NK-92 (cell line): ENCODE data around the gene NEK8.
A peak's percentile ranks its signal among the peaks of the same experiment; 100 is the strongest.

Experiments
- DNase-seq: peaks from one replicate; lab custom pipeline; 2025; ENCODE audit not compliant: unreplicated experiment; lab: John Stamatoyannopoulos, UW

Gene NEK8

DNA sequence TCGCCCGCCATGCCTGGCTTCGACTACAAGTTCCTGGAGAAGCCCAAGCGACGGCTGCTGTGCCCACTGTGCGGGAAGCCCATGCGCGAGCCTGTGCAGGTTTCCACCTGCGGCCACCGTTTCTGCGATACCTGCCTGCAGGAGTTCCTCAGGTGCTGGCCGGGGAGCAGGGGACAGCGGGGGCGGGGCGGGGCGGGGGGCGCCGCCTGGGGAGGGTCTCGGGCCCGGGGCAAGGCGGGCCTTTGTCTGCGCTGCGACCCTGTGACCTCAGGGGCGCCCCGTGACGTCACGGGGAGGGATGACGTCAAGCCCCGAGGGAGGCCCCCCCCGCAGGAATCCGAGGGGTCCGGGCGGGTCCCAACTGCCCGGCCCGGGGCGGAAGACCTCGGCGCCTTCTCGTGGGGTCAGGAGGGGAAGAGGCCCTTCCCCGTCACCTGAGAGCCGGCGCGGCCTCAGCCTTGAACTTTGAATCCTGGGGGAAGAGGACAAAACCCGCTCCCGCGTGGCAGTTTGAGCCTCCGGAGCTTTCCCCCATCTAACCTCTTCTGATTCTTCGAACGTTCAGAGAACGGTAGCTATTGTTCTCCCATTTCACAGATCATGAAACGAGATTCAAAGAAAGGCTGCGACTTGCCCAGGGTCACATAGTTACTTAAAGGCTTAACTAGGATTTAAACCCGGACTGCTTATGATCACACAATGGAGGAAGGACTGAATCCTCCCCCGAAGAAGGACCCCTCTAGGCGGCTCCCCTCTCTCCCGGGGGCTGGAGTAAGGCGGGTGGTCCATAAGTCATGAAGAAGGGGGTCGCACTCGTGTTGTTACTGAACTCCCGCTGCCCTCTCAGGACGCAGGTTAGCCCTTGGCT is 15.8 kb downstream of the NEK8 start:
- DNase-seq: no peak

DNA sequence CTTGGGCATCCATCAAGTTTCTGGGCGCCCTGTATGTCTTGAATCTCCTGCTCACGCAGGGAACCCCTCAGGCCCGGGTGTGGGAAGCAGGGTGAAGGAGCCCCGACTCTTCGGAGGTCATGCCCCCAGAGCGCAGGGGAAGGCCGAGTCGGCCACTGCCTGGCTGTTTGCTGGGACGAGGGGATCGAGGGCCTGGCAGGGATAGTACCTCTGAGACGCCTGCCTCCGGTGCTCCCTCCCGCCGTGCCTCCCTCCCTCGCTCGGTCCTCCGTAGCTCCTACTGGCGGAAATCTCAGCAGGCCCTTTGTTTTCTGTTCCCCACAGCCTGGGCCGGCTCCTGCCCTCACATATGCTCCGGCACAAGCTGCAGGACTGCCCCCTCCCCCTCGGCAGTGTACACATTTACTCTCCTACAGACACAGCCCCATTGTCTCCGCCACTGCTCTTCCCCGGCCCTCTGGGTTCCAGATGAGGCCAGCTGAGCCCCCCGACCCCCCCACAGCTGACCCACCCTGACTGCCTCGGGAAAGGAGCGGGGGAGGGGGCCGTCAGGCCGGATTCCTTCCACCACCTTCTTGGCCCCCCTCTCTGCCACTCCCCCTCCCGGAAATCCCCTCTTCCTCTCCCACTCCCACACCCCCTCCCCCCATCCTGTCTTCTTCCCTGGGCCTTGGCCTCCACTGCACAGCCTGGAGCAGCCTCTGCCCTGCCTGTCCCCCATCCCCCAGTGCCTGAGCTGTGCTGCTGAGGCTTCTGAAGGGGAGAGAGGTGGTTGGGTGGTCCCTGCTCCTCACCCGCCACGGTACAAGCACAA is 16.6 kb downstream of the NEK8 start:
- DNase-seq: no peak

GRCh38 chr17:28745786-28746411 is 17.3 kb downstream of the NEK8 start:
- DNase-seq: no peak

- DNase-seq: no peak
Measured at GRCh38 chr17:28746611-28747050, 18.0 kb downstream of the NEK8 start.

DNA sequence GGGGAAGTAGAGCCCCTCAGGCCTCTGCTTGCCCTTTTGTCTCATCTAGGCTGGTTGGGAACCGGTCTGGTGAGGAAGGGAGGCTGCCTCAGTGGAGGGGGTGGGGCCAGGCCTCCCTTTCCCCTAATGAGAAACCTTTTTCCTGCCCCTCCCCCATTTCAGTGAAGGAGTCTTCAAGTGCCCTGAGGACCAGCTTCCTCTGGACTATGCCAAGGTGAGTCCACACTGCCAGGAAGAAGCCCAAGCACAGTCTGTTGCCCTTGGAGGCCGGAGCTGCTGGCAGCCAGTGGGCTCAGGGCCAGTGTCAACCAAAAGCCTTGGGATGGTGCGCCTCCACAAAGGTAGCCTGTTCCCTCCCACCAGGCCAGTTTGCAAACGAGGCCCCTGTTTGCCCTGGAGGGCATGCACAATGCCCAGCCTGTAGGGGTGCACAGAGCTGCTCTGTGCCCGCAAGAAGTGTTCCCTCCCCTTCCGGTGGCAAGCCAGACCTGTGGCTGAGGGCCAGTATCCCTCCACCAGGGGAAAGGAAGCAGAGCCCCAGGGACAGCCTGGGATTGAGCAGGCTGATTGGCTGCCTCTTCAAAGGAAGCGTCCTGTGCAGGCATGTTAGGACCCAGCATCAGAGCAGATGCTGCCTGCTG is 18.6 kb downstream of the NEK8 start:
- no peak for DNase-seq

DNA sequence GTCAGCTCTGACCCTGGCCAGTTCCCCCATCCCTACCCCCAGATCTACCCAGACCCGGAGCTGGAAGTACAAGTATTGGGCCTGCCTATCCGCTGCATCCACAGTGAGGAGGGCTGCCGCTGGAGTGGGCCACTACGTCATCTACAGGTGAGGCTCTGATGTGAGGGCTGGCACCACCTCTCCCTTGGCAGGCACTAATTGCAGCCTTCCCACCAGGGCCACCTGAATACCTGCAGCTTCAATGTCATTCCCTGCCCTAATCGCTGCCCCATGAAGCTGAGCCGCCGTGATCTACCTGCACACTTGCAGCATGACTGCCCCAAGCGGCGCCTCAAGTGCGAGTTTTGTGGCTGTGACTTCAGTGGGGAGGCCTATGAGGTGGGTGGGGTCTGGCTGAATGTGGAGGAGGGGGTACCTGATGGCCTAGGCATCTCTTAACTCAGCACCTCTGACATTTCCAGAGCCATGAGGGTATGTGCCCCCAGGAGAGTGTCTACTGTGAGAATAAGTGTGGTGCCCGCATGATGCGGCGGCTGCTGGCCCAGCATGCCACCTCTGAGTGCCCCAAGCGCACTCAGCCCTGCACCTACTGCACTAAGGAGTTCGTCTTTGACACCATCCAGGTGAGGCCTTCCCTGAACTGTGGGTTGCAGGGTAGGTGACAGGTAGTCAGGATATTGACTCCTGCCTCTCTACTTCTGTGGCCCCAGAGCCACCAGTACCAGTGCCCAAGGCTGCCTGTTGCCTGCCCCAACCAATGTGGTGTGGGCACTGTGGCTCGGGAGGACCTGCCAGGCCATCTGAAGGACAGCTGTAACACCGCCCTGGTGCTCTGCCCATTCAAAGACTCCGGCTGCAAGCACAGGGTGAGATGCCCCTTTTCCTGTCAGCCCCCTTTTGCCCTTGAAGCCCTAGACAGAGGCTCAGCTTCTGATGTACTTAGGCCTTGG is 19.5 kb downstream of the NEK8 start:
- no peak for DNase-seq

- DNase-seq: no peak
Measured at GRCh38 chr17:28748852-28749515, 20.4 kb downstream of the NEK8 start.

- DNase-seq: no peak
Measured at GRCh38 chr17:28749516-28750177, 21.1 kb downstream of the NEK8 start.

DNA sequence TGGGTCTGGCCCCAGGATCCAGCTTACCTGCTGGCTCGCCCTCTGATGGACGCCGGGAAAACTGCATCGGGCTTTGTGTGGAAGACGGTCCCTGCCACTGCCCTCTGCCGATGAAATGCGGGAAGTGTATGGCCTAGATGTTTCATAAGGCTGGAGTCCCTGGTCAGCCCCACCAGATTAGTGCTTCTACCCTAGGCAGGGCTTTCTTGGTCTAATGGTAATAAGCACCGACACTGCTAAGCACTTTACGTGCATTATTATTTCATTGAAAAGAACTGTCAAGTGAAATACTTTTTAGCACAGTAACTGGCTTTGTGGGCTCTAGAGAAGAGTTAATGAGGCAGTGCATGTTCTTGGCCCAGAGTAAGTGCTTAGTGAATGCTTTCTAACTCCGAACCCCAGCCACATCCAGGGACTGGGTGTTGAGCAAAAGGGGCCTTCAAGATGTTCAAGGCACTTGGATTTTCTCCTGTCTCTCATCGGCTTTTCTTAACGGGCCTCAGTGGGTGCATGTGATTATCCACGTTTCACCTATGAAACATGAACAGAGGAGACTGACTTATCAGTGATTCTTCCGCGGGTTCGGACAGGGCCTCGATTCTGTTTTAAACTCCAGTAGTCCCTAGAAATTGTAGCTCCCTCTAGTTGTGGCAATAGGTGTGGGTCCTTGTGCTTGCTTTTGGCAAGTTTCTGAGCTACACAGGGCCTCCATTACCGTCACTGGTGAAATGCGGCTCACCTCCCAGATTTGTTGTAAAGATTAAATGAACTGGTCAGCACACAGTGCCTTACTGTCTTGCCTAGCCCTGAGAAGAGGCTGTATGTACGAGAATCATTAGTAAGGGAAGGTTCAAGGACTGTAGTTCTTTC is 21.8 kb downstream of the NEK8 start:
- DNase-seq: peak; percentile 18

- no peak for DNase-seq
Measured at GRCh38 chr17:28751600-28752366, 23.2 kb downstream of the NEK8 start.

GRCh38 chr17:28755486-28755885 is 26.9 kb downstream of the NEK8 start:
- DNase-seq: no peak

DNA sequence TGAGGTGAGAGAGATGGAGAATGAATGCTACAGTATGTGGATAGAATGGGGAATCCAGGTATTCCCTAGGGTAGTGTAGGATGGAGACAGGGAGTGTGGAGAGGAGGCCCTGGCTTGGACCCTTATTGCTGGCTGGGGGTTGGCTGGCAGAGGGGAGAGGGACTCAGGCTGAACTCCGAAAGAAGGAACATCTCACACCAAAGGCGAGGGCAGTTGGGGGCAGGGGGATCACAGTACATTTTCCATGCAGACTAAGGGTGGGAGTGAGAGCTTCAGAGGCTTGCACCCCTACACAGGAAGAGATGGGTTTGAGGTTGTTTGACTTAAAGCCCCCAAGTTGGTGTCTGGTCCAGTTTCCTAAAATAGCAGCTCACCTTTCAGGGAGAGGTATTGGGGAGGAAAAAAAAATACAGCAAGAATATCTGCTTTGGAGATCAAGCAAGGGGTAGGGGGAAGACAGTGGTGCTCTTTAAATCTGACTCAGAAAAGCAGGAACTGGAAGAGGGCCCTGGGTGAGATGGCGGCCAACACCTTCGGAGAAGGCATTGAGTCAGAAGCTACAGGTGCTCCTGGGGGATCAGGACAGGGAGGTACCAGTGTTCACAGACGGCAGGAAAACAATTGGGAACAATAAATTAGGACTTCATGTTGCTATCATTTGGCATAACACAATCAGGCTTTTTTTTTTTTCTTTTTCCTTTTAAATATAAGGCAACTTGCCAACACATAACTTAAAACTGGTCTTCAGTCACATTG is 27.6 kb downstream of the NEK8 start:
- DNase-seq: no peak

GRCh38 chr17:28758411-28759121 is 30.0 kb downstream of the NEK8 start:
- no peak for DNase-seq

GRCh38 chr17:28759256-28759865 is 30.8 kb downstream of the NEK8 start:
- no peak for DNase-seq
